Lower leg skin (tissue), 4 donors: Measurements from ENCODE around the gene SHC1. TPM values are rescaled to one million over a fixed set of nuclear protein-coding genes. Genes with fewer than 3 reads are reported as not detected.

Source experiments
- DNase-seq, 2 donors: peaks; one replicate each; pipeline ENCODE4 v3.0.0-alpha.2; 2019; ENCODE audit warnings: low spot score in 2 of 2
- H3K4me3 ChIP-seq: fragments of 200-600 bp; sonication (generic); 2 replicates; pipeline ENCODE4 v1.5.1; 2017; ENCODE audit warnings: mild to moderate bottlenecking, low read depth; ENCODE audit not compliant: poor library complexity, severe bottlenecking
- CTCF ChIP-seq, 3 donors: fragments of 450-650 bp; IDR thresholded peaks; one replicate each; pipeline ENCODE4 v1.5.1; 2016; ENCODE audit warnings: antibody characterized with exemption in 3 of 3, mild to moderate bottlenecking in 3 of 3, moderate library complexity in 2 of 3
- POLR2A ChIP-seq, 2 donors: fragments of 450-650 bp; IDR thresholded peaks; one replicate each; pipeline ENCODE4 v1.6.1; 2016 to 2017; ENCODE audit warnings: antibody characterized with exemption in 2 of 2, mild to moderate bottlenecking in 1 of 2, moderate library complexity in 1 of 2
- WGBS, 2 donors: methylation state at CpG; one replicate each; pipeline ENCODE4 v1.1.5; 2018; 5-methylcytosine and 5-hydroxymethylcytosine counted together
- intact Hi-C: fragments of 100-400 bp; cut with DNase I; formaldehyde crosslinking; loops from one replicate; pipeline ENCODE4 v1.15.0; 2023; ENCODE audit warnings: low total_unique reads
- total RNA-seq, 4 donors: library from RNA; depleted of rRNA; stranded (reverse); fragments of >200 nt; gene quantifications; one replicate each; pipeline ENCODE4 v1.1.0, GENCODE V29; 2016

Gene SHC1
- total RNA-seq, 4 donors from 2014 or later: 45.4 to 68.9 (median 66.4) TPM

GRCh38 chr1:155017041-155017945 lies 46.7 kb upstream of the SHC1 start:
- WGBS, 2 donors: 2 to 3% methylated on average over 23 to 47 of the region's 49 CpGs
- TF ChIP-seq CTCF (IDR thresholded peaks at IDR 0.05): peak in 1 of 3 donors; percentile 98
- no peak for TF ChIP-seq POLR2A (IDR thresholded peaks at IDR 0.05)
- peak; percentile 89 to 98 for DNase-seq
- intact Hi-C loops: loop anchor here (10.0 kb wide), 1 partner anchor 52 kb away; the partner anchor contains the start of gene PYGO2
- H3K4me3 ChIP-seq: no peak overlapping the region

- intact Hi-C loops: loop anchor here (10.0 kb wide), 1 partner anchor 52 kb away; the partner anchor contains the start of gene PYGO2
- TF ChIP-seq CTCF (IDR thresholded peaks at IDR 0.05) (no peak), POLR2A (IDR thresholded peaks at IDR 0.05) (no peak)
- WGBS, 2 donors: 53 to 67% methylated on average over 21 to 26 of the region's 26 CpGs
- DNase-seq: peak in 1 of 2 donors; percentile 87
- no peak overlapping the region for H3K4me3 ChIP-seq
These were observed 45.8 kb upstream of the SHC1 start for GRCh38 chr1:155016231-155016831.

GRCh38 chr1:155015527-155016230 lies 45.1 kb upstream of the SHC1 start:
- 50 to 56% methylated on average over 9 to 14 of the region's 16 CpGs for WGBS, 2 donors
- H3K4me3 ChIP-seq: no peak overlapping the region
- TF ChIP-seq POLR2A (IDR thresholded peaks at IDR 0.05) (no peak), CTCF (IDR thresholded peaks at IDR 0.05) (no peak)
- DNase-seq: peak in 1 of 2 donors; percentile 87
- intact Hi-C loops: loop anchor here (10.0 kb wide), 1 partner anchor 51 kb away; the partner anchor contains the start of gene PYGO2

- 81 to 87% methylated on average over 26 to 30 of the region's 31 CpGs for WGBS, 2 donors
- intact Hi-C loops: loop anchor here (10.0 kb wide), 1 partner anchor 50 kb away; the partner anchor contains the start of gene PYGO2
- TF ChIP-seq CTCF (IDR thresholded peaks at IDR 0.05): no peak
- TF ChIP-seq POLR2A (IDR thresholded peaks at IDR 0.05): no peak
- DNase-seq: peak in 1 of 2 donors; percentile 86
- H3K4me3 ChIP-seq: no peak overlapping the region
These were observed 44.4 kb upstream of the SHC1 start for GRCh38 chr1:155014709-155015508.

- 39 to 40% methylated on average over 8 of the region's 8 CpGs for WGBS, 2 donors
- intact Hi-C loops: loop anchor here (10.0 kb wide), 1 partner anchor 49 kb away; the partner anchor contains the start of gene PYGO2
- DNase-seq: no peak
- no peak overlapping the region for H3K4me3 ChIP-seq
- TF ChIP-seq POLR2A (IDR thresholded peaks at IDR 0.05) (no peak), CTCF (IDR thresholded peaks at IDR 0.05) (no peak)
These were observed 43.1 kb upstream of the SHC1 start for GRCh38 chr1:155013632-155014031.
